Peyer's patch (tissue), 4 donors: Measurements from ENCODE around the gene POLDIP3. TPM values are rescaled to one million over a fixed set of nuclear protein-coding genes. Genes with fewer than 3 reads are reported as not detected.
A peak's percentile ranks its signal among the peaks of the same experiment; 100 is the strongest.

Experiments
- DNase-seq, 3 donors: peaks; one replicate each; pipeline ENCODE4 v3.0.0-alpha.2; 2017 to 2019
- H3K27ac ChIP-seq, 4 donors: fragments of 200-600 bp; sonication (generic); one replicate each; pipeline ENCODE4 v1.5.1; 2016 to 2019
- H3K27me3 ChIP-seq, 2 donors: fragments of 200-600 bp; sonication (generic); one replicate each; pipeline ENCODE4 v1.5.1; 2019
- H3K36me3 ChIP-seq, 3 donors: fragments of 200-600 bp; sonication (generic); one replicate each; pipeline ENCODE4 v1.5.1; 2016 to 2019
- H3K4me1 ChIP-seq, 4 donors: fragments of 200-600 bp; sonication (generic); one replicate each; pipeline ENCODE4 v1.5.1; 2016 to 2019
- H3K4me3 ChIP-seq, 4 donors: fragments of 200-600 bp; sonication (generic); 1 replicate in 3 of 4; 2 replicates in 1 of 4; pipeline ENCODE4 v1.5.1; 2016 to 2019; ENCODE audit warnings: mild to moderate bottlenecking in 1 of 4
- H3K9me3 ChIP-seq, 4 donors: fragments of 200-600 bp; sonication (generic); one replicate each; pipeline ENCODE4 v1.5.1; 2016 to 2019; ENCODE audit warnings: mild to moderate bottlenecking in 1 of 4
- CTCF ChIP-seq, 6 experiments: fragments of 450-650 bp in 4 of 6; fragments of 200-600 bp in 2 of 6; sonication (generic) in 1 of 6; IDR thresholded peaks; one replicate each; pipeline ENCODE4 v1.5.1; 2017 to 2019; ENCODE audit warnings: antibody characterized with exemption in 6 of 6, mild to moderate bottlenecking in 3 of 6, moderate library complexity in 1 of 6
- POLR2A ChIP-seq, 2 donors: fragments of 450-650 bp; IDR thresholded peaks; one replicate each; pipeline ENCODE4 v1.5.1; 2017; ENCODE audit warnings: antibody characterized with exemption in 2 of 2, mild to moderate bottlenecking in 2 of 2, moderate library complexity in 2 of 2
- total RNA-seq, 4 donors: library from RNA; depleted of rRNA; stranded (reverse); fragments of >200 nt; gene quantifications; one replicate each; pipeline ENCODE4 v1.1.0, GENCODE V29; 2016

The POLDIP3 gene, protein sequence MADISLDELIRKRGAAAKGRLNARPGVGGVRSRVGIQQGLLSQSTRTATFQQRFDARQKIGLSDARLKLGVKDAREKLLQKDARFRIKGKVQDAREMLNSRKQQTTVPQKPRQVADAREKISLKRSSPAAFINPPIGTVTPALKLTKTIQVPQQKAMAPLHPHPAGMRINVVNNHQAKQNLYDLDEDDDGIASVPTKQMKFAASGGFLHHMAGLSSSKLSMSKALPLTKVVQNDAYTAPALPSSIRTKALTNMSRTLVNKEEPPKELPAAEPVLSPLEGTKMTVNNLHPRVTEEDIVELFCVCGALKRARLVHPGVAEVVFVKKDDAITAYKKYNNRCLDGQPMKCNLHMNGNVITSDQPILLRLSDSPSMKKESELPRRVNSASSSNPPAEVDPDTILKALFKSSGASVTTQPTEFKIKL
- 10 to 100 TPM; 30.3 to 42.9 (median 38.0) TPM for total RNA-seq

GRCh38 chr22:42614312-42615091 lies at the start of gene POLDIP3:
TSS of gene POLDIP3 (minus strand) at chr22:42614883. CDS start at chr22:42614857, 26 bp downstream.
- peaks cover 4 to 50% (median 13%) of the 10 kb centered on the region in 4 donors for H3K4me1 ChIP-seq
- peak; percentile 22 to 47 for TF ChIP-seq POLR2A (IDR thresholded peaks at IDR 0.05)
- peak in 4 of 6 experiments; percentile 28 to 50 (median 36) for TF ChIP-seq CTCF (IDR thresholded peaks at IDR 0.05)
- peak within 1 kb of the TSS; percentile 73 to 89 (median 82) for H3K4me3 ChIP-seq
- H3K36me3 ChIP-seq: peaks cover 0 to 8% (median 0%) of the 10 kb centered on the region in 3 donors
- H3K27me3 ChIP-seq: no peaks in the 10 kb centered on the region
- peak; percentile 99 to 100 (median 99) for DNase-seq
- peak within 1 kb of the TSS; percentile 93 to 98 (median 97) for H3K27ac ChIP-seq
- no peaks in the 10 kb centered on the region for H3K9me3 ChIP-seq

DNA sequence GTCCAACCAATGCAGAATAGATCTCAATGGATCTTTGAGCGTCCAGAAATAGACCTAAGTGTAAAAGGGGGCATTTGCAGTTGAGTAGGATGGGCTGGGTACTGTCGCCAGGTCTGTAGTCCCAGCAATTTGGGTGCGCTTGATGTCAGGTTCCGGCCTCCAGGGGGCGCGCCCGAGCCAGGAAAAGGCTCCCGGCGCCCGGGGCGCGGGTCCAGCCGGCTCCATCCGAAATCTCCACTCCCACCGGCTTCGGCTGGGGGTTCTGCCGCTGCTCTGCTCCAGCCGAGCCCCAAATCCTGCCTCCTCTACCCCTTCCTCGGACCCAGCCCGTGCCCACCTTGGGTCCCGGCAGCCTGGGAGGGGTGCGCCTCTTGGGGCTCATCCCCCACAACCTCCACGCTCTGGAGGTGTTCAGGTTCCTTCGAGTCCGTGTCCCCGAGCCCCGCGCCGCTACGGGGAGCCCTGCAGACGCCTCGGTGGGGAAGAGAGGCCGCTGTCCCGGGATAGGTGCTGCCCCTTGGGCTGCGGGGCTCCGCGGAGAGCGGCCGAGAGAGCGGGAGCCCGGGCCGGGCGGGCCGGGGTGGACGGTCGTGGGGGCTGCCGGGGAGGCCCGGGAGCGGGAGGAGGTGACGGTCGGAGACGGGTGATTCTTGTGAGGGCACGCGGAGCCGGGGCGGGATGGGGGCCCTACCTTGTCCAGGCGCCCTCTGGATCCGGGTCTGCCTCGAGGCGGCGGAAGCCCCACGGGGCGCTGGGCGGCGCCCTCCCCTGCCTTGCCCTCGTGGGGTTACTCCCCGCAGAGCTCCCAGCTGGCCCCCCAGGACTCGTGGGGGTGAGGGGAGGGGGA lies 47.5 kb upstream of the POLDIP3 start:
- no peaks in the 10 kb centered on the region for H3K27me3 ChIP-seq
- H3K4me1 ChIP-seq: peaks cover 0 to 12% (median 7%) of the 10 kb centered on the region in 4 donors
- peak; percentile 85 to 94 (median 85) for DNase-seq
- H3K9me3 ChIP-seq: no peaks in the 10 kb centered on the region
- H3K4me3 ChIP-seq: peak overlapping the region; percentile 41 to 57 (median 56)
- H3K27ac ChIP-seq: peak overlapping the region in 2 of 4 donors; percentile 24 to 70
- TF ChIP-seq CTCF (IDR thresholded peaks at IDR 0.05) (peak; percentile 67 to 91 (median 75)), POLR2A (IDR thresholded peaks at IDR 0.05) (peak in 1 of 2 donors; percentile 14)
- H3K36me3 ChIP-seq: no peaks in the 10 kb centered on the region

DNA sequence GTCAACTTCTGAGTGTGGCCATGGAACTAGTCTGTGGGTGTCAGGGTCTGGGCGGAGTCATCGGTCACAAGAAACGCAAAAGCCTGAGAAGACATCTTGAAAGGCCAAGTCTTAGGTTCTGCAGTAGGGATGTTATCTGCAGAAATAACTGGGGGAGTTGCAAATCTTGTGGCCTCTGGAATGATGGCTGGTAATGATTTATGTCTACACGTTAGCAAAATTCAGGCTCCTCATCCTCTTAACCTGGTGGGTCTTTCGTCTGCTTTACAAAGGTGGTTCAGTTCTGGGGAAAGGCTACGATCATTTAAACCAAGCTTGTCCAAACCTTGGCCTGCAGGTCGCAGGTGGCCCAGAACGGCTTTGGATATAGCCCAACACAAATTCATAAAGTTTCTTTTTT lies 41.9 kb upstream of the POLDIP3 start:
- no peak for DNase-seq
- no peak for TF ChIP-seq CTCF (IDR thresholded peaks at IDR 0.05)
- TF ChIP-seq POLR2A (IDR thresholded peaks at IDR 0.05): no peak
- Histone ChIP-seq H3K9me3 (no peaks in the 10 kb centered on the region), H3K4me1 (peaks cover 0 to 1% (median 0%) of the 10 kb centered on the region in 4 donors), H3K27ac (peak overlapping the region in 1 of 4 donors; percentile 57), H3K4me3 (no peak overlapping the region), H3K36me3 (no peaks in the 10 kb centered on the region), H3K27me3 (no peaks in the 10 kb centered on the region)

GRCh38 chr22:42655693-42656092 lies 41.0 kb upstream of the POLDIP3 start:
- peak in 2 of 3 donors; percentile 91 for DNase-seq
- no peak overlapping the region for H3K4me3 ChIP-seq
- no peaks in the 10 kb centered on the region for H3K36me3 ChIP-seq
- no peak for TF ChIP-seq POLR2A (IDR thresholded peaks at IDR 0.05)
- no peak for TF ChIP-seq CTCF (IDR thresholded peaks at IDR 0.05)
- H3K27me3 ChIP-seq: no peaks in the 10 kb centered on the region
- peak overlapping the region in 1 of 4 donors; percentile 57 for H3K27ac ChIP-seq
- no peaks in the 10 kb centered on the region for H3K9me3 ChIP-seq
- H3K4me1 ChIP-seq: no peaks in the 10 kb centered on the region
